Measurements from ENCODE around the gene POLR2A.
"Not testable (repeated sequence)": the region's sequence is repeated elsewhere in the genome, so short reads cannot be mapped to it uniquely, and the experiment has no call there.

Gene POLR2A

DNA sequence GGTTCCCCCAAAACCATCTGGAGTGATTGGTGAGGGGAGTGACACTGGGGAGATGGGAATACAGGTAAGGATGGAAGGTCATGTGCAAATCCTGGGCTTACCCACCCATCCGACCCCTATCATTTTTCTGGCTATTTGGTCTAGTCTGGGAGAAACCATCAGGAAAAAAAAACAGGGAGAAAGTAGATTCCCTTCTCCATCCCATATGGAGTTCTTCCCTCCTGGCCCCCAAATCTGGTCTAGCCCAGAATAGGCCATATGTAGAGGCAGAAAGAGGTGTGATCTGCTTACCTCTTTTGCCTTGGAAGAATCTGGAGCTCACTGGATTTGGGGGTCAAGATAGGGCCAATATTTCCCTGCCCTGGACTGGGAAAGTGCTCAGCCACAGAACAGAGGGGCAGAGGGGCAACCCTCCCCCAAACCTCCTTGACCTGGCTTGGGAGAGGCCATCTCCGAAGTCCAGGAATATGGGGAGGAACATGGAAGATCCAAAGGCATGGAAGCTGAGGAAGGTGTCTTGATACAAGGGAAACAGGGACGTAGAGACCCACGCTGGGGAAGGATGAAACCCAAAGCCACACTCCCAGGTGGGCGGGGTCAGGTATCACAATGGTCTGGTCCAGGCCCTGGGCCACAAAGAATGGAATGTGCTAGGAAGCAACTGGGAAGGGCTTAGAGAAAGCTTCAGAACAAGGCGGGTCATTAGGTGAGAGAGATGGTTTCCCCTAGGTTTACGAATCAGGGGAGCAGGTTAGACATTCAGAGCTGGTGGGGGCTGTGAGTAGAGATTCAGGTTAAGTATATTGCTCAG is 23.1 kb upstream of the POLR2A start:
- no peak for DNase-seq

DNA sequence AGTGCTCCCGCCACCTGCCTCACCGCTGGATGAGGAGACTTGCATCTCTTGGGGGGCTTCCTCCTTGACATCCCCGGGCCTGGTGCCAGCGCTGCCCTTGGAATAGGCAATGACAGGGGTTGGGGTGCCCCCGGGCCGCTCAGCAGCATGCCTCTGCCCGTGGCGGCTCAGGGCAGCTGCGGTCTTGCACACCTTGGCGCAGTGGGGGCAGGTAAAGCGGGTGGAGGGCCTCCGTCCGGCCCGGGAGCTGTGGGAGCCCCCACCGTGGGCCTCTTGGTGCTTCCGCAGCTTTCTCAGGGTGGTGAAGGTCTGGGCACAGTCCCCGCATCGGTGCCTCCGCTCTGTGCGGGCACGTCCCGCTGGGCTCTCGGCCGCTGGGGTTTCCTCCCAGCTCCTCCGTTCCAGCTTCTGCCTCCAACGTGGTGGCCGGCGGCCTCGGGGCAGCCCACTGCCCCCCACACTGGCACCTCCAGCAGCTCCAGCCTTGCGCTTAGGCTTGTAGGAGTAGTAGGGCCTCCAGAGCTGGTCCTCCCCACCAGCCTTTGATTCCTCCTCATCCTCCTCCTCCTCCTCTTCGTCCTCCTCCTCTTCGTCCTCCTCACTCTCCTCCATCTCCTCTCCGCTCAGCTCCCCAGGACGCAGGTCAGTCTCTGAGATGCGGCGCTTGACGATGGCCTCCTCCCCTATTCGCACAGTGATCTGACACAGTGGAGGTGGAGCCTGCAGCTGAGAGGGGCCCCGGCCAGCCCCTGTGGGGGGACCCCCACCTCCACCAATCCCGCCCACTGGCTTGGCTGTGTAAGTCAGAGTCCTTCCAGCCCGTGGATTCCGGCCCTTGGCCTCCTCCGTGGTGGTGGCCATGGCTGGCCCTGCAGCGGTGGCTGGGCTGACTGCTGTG is 21.4 kb upstream of the POLR2A start:
- no peak for DNase-seq

DNA sequence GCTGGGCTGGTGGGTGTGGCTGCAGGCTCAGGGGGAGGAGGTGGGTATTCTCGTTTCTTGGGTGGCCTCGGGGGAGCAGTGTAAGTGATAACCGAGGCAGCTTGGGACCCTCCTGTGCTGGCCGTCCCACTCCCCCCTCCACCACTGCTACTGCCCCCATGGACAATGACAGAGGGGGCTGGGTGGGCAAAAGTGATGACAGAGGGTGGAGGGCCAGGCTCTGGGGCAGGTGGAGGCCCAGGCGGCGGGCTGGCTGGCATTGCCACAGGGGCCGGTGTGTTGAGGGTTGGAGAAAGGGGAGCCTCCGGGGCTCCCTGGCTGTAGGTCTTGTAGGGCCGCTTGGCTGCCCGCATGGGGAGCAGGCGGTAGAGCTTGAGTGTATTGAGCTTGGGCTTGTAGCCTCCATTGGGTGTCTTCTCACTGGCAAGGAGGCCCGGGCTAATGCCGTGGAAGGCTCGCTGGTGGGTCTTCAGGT is 20.8 kb upstream of the POLR2A start:
- no peak for DNase-seq

DNA sequence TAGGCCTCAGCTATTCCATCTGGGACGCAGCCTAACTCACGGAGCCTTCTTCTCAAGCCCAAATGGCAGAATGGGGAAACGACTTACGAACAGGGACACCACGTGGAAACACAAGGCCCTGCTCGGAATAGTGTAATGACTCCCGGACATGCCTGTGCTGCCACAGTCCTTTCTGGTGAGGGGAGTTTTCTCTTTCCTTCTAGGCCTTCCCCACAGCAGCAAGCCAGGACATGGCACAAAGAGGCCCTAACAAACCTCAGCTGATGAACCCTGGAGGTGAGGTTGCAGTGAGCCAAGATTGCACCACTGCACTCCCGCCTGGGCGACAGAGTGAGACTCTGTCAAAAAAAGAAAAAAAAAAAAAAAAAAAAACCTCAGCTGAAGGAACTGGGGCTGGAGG is 20.1 kb upstream of the POLR2A start:
- DNase-seq = no peak

DNA sequence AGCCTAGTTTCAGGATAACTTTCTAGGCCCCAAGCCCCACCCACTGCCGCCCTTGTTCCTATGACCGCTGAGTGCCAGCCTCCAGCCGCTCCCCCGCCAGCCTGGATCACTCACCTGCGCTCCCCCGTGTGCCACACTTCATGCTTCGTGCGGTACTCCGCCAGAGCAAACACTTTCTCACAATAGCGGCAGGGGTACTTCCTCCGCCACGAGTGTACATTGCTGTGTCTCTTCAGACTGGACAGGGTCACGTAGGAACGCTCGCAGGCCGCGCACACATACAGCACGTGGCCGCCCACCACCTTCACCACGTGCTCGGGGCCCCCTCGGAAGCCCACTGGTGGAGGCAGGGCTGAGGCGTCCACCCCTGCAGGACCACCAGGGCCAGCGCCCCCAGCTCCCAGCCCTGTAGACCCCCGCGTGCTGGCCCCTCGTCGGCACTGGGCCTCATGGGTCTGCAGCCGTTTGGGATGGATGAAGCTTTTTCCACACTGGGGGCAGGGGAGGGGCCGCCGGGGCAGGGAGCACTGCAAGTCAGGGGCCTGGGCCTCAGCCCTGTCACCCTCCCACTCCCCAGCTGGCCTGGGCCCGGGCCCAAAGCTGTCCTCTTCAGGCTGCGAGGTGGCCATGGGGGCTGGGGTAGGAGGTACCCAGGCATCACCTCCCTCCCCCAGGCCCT is 18.4 kb upstream of the POLR2A start:
- no peak for DNase-seq

DNA sequence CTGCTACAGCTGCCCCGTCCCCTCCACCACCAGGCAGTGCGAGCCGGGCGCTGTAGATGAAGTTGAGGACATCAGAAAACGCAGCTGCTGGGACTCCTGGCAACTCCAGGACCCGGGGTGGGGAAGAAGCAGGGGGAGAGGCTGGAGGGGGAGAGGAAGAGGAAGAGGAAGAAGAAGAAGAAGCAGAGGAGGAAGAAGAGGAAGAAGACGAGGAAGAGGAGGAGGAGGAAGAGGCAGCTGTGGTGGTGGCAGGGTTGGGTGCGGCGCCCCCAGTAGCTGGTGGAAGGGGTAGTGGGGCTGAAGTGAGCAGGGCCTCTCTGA is 17.9 kb upstream of the POLR2A start:
- no peak for DNase-seq

DNA sequence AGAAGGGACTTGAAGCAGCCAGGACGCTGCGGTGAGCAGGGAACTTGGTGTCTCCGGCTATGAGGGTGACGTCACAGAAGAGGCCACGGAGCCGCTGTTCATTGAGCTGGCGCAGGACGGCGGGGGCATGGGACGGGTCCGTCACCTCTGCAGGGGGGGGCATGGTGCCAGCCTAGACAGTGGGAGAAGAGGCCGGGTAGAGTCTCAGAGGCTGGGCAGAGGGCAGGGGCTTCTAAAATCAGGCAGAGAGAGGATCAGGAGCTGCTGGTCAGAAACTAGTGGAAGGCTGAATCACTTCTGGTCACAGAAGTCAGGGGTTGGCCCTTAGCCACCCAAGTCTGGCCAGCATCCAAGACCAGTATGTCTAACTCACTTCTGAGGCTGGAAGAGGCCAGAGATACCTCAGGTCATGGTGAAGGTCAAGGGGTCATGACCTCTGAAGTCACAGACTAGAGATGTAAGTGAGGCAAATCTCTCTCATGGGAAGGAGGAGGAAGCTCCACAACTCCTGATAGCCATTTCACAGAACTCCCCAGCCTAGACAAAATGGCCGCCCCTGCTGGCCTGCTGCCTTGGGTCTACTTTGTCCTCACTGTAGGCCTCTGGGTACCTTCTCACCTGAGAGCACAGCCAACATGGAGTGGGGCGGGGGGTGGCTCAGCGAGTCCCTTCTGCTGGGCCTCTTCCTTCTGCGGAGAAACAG is 17.4 kb upstream of the POLR2A start:
- DNase-seq = peak; percentile 51

DNA sequence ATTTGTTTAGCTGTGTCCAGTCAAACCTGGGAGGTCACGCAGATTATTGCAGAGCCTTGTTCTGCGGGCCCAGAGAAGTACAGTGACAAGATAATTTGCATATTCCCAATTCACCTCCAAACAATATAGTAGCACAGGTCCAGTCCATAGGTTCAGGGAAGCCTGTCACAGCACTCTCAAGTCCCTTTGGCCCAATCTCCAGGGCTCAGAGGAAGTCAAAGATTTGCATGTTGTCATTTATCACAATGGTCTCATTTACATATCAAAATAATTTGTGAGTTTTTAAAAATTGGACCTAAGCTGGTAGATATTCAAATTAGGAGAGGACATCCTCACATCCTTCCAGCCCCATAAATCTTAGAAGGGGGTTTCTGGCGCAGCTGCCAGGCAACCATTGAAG is 16.7 kb upstream of the POLR2A start:
- DNase-seq = no peak

DNA sequence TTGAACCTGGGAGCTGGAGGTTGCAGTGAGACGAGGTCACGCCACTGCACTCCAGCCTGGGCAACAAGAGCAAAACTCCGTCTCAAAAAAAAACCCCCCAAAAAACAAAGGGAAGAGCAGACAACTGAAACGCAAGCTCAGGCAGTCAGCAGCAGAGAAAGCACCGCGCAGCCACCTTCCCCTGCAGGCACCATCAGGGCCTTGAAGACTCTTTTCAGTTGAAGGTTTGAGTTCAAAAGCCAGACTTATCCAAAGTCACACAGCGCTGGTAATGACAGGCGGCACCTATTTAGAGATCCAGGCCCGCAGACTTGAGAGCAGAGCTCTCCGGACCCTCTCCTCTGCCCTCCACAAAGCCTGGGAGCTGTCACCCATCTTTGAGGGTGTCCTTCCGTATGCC is 15.9 kb upstream of the POLR2A start:
- no peak for DNase-seq

DNA sequence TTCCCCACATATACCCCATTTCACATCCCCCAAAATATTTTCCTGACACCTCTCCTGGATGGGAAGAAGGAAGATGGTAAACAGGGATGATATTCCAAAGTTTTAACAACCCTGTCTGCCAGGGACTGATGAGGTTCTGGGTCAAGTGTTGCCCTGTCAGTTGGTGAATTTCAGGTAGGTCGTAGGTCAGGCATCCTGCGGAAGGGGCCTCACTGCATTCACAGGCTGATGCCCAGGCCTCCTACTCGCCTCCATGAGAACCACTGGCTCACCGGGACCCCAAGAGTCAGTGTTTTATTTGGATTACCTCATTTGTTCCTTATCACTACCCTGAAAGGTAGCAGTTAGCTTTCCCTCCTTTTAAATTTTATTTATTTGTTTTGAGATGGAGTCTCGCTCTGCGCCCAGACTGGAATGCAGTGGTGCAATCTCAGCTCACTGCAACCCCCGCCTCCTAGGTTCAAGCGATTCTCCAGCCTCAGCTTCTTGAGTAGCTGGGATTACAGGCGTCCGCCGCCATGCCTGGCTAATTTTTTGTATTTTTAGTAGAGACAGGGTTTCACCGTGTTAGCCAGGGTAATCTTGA is 15.3 kb upstream of the POLR2A start:
- DNase-seq = no peak

DNA sequence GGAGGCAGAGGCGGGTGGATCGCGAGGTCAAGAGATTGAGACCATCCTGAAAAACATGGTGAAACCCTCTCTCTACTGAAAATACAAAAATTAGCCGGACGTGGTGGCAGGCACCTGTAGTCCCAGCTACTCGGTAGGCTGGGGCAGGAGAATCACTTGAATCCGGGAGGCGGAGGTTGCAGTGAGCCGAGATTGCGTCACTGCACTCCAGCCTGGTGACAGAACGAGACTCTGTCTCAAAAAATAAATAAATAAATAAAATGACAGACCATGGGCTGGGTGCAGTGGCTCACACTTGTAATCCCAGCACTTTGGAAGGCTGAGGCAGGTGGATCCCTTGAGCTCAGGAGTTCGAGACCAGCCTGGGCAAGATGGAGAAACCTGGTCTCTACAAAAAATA is 14.3 kb upstream of the POLR2A start:
- not testable (repeated sequence) for DNase-seq

DNA sequence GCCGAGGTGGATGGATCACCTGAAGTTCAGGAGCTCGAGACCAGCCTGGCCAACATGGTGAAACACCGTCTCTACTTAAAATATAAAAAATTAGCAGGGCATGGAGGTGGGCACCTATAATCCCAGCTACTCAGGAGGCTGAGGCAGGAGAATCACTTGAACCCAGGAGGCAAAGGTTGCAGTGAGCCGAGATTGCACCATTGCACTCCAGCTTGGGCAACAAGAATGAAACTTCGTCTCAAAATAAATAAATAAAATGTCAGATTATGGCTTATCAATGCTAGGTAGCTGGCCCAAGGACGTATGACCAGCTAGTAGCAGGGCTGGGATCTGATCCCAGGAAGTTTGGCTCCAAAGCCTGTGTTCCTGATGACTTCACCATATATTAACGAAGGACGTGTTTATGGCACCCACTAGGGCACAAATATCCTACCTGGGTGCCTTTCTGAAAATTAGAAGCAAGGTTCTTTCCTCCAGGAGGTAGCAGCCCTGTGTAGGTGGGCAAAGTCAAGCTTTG is 13.7 kb upstream of the POLR2A start:
- DNase-seq = not testable (repeated sequence)

DNA sequence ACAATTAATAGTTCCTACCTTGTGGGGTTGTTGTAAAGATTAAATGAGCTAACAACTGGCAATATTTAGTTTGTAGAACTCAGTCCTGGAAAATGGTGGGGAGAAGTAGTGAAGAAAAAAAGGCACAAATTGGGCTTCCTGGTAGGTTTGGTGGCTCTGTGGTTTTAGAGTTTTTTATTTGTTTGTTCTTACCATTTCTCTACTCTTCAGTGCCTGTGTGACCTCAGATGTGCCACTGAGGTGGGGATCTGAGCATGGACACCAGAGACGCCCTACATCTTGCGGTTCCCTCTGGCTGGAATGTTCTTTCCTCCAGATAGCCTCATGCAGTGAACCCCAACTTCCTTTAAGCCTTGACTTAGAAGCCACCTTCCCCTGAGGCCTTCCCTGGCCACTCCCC is 12.4 kb upstream of the POLR2A start:
- DNase-seq = no peak

DNA sequence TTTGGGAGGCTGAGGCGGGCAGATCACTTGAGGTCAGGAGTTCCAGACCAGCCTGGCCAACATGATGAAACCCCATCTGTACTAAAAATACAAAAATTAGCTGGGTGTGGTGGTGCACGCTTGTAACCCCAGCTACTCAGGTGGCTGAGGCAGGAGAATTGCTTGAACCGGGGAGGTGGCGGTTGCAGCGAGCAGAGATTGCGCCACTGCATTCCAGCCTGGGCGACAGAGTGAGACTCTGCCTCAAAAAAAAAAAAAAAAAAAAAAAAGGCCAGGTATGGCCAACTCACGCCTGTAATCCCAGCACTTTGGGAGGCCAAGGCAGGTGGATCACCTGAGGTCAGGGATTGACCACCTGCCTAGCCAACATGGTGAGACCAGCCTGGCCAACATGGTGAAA is 9.4 kb upstream of the POLR2A start:
- not testable (repeated sequence) for DNase-seq

DNA sequence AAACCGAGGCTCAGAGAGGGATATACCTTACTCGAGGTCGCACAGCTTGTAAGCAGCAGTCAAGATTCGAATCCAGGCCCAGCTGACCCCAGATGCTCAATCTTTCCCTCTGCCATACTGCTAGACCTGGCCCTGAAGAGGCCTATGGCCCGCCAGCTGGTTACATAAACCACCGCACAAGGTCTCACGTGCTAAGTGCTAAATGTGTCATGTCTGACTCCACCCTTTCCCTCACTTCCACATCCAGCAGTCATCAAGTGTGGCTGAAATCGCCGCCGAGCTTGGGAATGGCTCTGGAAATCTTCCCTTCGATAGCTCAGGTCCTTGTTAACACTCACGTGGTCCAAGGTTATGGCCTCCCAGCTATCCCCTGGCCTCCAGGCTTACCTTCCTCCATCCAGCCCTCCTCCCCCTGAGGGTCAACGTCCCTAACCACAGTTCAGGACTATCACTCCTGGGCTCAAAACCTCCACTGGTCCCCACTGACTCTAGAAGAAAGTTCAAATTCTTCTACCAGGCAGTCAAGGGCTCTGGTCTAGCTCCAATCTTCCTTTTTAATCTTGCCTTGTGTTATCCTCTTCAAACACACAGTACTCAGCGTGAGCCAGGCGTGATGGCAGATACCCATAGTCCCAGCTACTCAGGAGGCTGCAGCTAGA is 8.3 kb upstream of the POLR2A start:
- no peak for DNase-seq

DNA sequence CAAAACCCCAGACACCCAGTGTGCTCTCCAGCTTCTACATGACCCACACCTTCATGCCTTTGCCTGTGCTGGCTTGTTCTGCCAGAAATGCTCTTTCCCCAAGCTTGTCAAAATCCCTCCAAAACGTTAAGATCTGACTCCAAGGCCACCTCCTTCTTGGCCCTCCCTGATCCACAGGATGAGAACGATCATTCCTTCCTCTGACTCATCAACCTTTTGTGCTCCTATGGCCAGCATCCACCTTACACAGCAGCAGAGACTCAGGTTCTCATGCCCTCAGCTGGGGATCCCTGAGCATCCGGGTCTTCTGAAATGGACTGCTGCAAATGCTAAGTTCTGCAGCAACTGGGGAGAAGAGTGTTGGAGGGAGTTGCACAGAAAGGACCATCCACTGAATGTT is 7.7 kb upstream of the POLR2A start:
- no peak for DNase-seq

DNA sequence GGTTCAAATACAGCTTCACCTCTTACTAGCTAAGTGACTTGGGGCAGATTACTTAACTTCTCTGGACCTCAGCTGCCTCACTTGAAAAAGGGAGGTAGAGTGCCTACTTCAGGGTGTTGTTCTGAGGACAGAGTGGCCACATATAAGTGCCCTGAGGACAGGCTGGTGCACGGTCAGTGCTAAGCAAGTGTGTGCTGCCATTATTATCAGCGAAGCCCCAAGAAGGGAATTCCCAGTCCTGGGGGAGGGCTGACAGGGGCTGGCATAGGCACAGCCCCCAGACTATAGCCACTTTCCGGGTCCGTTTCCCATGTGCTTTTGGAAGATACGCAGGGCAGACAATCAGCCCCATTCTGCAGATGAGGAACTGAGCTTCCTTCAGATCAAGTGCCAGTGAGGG is 7.2 kb upstream of the POLR2A start:
- DNase-seq = no peak

DNA sequence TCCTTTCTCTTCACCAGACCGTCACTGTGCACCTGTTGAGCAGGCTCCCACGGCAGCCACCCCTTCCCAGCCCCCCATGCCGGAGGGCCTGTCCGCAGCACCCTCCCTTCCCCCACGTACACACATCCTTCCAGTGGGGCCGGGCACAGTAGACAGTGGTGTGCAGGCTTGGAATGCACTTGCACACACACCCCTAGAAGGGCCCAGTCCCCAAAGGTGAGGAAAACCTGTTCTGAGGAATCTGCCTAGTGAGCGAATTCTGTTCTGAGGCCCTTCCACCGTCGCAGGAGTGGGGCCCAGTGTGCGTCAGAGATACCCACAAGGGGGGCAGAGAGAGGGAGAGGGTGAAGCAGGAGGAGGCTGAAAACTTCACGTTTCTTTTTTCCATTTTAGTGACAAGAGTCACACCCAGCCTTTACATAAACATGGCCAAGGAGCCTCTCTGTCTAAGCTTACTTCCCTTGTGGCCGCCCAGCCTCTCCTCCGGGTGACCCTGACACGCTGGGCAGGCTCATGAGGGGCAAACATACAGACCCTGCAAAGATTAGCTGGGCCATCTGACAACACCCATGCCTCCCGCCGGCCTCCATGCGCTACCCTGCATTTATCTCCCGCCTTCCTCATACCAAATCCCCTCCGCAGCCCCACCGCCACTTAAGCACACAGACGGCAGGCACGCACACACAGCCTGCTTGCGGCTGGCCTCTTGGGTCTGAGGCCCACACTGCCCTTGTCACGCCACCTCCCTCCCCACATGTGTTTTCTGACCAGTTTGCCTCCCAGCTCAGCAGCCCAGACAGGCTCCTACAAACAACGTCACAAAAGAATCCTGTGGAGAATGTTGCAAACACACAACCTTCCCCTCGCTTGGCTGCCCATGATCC is 6.5 kb upstream of the POLR2A start:
- peak; percentile 65 for DNase-seq

DNA sequence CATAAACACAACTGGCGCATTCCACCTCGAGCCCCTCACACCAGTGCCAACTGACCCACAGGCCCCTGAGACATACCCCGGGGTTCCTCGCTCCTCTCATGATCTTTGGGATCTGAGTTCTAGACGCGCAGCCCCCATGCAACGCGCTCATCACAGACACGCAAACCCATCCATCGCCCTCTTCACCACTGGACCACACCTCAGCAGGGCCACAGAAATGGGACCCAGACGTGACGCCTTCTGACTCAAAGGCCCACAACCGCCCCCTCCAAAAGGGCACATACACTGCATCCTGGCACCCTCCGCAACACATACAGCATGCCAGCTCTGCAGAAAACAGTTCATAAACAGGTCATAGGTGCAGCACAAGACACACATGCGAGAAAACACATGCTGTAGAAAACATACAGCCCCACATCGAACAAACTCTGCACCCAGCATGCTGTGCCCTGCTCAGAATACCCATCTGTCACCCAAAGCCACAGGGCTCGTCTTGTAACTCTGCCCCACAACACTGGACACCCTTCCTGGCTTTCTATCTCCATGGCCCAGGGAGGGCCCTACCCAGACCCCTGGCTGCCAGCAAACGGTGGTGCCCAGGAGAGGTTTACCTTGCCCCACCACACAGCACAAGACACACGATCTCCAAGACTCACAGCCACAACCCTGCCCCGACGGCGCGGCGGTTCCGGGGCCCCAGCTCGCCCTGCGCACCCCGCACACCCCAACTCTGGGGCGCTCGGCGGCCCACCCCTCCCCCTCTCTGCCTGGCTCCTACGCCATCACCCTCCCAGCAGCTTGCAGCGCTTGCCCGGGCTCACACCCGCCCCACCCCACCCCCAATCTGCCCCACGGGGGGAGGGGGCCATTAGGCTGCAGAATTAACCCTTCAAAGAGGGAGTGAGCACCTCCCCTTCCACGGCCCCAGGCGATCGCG is 5.6 kb upstream of the POLR2A start:
- DNase-seq = peak; percentile 76

Data from right hindlimb (tissue), 1 donor.